WERI-Rb-1 (cell line): ENCODE measurements around the gene ABLIM2.
"Not testable (repeated sequence)": the region's sequence is repeated elsewhere in the genome, so short reads cannot be mapped to it uniquely, and the experiment has no call there.

Experiments used
- DNase-seq: peaks from one replicate; pipeline ENCODE4 v3.0.0-alpha.2; 2020
- H3K27ac ChIP-seq: fragments of 250-450 bp; sonication (Bioruptor Pico); 2 replicates; pipeline ENCODE4 v1.5.1; 2020; ENCODE audit warnings: mild to moderate bottlenecking, moderate library complexity
- H3K27me3 ChIP-seq: fragments of 250-450 bp; sonication (Bioruptor Pico); 2 replicates; pipeline ENCODE4 v1.5.1; 2021; ENCODE audit warnings: mild to moderate bottlenecking, low read depth, moderate library complexity; ENCODE audit not compliant: insufficient read depth, severe bottlenecking
- H3K36me3 ChIP-seq: fragments of 250-450 bp; sonication (Bioruptor Pico); 2 replicates; pipeline ENCODE4 v1.5.1; 2020; ENCODE audit warnings: mild to moderate bottlenecking, moderate library complexity
- H3K4me3 ChIP-seq: 2 replicates; pipeline ENCODE4 v1.5.1; 2011; ENCODE audit warnings: low read depth, mild to moderate bottlenecking, control low read depth, low read length
- H3K9me3 ChIP-seq: fragments of 250-450 bp; sonication (Bioruptor Pico); 2 replicates; pipeline ENCODE4 v1.5.1; 2021; ENCODE audit warnings: mild to moderate bottlenecking, moderate library complexity; ENCODE audit not compliant: severe bottlenecking
- TF ChIP-seq, protein P1 (sequence below): IDR thresholded peaks from 2 replicates; pipeline ENCODE4 v1.5.1; 2011; ENCODE audit warnings: low read depth, mild to moderate bottlenecking, control low read depth, inconsistent platforms, low read length

The ABLIM2 gene

DNA sequence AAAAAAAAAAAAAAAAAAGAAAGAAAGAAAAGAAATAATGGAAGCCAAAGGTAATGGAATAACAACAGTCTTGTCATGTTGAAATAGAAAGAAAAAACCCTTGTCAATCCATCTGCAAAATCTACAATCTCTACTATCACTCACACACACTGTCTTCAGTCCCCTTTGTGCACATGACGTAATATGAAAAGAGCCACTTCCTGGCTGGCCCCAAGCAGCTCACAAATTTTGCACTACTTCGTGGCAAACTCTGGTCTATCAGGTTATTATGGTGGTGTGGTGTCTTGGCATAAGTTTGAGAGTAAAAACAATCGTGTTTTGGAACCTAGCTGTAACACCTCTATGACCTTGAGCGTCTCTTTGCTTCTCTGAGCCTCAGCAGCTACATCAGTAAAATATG is 210.7 kb downstream of the ABLIM2 start:
- DNase-seq: no peak
- H3K27me3 ChIP-seq: no peaks in the 10 kb centered on the region
- no peak overlapping the region for H3K4me3 ChIP-seq
- TF ChIP-seq, protein P1, sequence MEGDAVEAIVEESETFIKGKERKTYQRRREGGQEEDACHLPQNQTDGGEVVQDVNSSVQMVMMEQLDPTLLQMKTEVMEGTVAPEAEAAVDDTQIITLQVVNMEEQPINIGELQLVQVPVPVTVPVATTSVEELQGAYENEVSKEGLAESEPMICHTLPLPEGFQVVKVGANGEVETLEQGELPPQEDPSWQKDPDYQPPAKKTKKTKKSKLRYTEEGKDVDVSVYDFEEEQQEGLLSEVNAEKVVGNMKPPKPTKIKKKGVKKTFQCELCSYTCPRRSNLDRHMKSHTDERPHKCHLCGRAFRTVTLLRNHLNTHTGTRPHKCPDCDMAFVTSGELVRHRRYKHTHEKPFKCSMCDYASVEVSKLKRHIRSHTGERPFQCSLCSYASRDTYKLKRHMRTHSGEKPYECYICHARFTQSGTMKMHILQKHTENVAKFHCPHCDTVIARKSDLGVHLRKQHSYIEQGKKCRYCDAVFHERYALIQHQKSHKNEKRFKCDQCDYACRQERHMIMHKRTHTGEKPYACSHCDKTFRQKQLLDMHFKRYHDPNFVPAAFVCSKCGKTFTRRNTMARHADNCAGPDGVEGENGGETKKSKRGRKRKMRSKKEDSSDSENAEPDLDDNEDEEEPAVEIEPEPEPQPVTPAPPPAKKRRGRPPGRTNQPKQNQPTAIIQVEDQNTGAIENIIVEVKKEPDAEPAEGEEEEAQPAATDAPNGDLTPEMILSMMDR: no peak
- H3K36me3 ChIP-seq: no peaks in the 10 kb centered on the region
- no peaks in the 10 kb centered on the region for H3K9me3 ChIP-seq
- no peak overlapping the region for H3K27ac ChIP-seq

DNA sequence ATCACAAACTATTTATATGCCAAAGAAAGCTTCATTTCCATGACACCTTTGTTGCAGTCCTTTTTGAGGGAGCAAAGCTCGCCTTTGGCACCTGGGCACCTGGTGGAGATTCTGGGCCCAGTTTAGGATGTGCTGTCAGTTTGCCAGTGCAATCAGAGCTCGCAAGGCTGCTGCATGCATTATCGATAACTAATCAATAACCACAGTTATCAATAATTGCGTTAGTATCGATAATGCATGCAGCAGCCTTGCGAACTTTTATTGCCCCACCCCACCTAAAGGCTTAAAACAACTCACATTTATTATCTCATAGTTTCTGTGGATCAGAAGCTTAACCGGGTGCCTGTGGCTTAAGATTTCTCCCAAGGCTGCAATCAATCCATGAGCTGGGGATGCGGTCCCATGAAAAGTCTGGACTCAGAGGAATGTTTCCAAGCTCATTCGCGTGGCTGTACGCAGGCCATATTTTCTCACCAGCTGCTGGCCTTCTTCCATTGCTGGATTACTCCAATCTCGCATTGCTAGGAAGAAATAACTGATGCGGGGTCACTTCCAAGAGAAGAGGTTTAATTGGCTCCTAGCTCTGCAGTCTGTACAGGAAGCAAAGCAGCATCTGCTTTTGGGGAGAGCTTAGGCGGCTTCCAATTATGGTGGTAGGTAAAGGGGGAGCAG is 212.8 kb downstream of the ABLIM2 start:
- H3K27ac ChIP-seq: no peak overlapping the region

DNA sequence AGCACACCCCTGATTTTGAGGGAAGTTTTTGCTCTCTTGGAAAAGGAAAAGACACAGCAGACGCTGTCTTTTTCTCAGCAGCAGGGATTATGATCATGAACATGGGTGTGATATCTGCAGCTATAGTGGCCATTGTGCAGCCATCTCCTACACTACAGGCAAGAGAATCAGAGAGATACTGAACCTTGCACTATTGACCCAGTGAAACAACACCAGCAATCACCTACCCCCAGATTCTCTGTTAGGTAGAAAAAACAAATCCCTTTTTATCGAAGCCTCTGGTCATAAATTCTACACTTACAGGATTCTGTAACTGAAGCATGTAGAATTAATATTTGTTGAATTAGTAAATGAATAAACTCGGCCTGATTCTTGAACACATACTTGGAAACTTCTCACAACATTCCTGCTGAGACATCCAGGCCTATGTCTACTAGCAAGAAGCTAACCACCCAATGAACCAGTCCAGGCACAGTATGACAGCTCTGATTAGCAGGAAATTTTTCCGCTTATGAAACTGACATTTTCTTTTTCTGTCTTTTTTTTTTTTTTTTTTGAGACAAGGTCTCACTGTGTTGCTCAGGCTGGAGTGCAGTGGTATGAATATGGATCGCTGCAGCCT is 213.9 kb downstream of the ABLIM2 start:
- no peaks in the 10 kb centered on the region for H3K36me3 ChIP-seq
- no peak overlapping the region for H3K27ac ChIP-seq
- H3K4me3 ChIP-seq: no peak overlapping the region
- H3K27me3 ChIP-seq: no peaks in the 10 kb centered on the region
- TF ChIP-seq, protein P1: no peak
- no peak for DNase-seq
- no peaks in the 10 kb centered on the region for H3K9me3 ChIP-seq

More for the DNA sequence above, 212.8 kb downstream of the ABLIM2 start:
- Histone ChIP-seq H3K9me3 (no peaks in the 10 kb centered on the region), H3K4me3 (no peak overlapping the region), H3K36me3 (no peaks in the 10 kb centered on the region), H3K27me3 (no peaks in the 10 kb centered on the region)
- no peak for DNase-seq
- TF ChIP-seq, protein P1: no peak

DNA sequence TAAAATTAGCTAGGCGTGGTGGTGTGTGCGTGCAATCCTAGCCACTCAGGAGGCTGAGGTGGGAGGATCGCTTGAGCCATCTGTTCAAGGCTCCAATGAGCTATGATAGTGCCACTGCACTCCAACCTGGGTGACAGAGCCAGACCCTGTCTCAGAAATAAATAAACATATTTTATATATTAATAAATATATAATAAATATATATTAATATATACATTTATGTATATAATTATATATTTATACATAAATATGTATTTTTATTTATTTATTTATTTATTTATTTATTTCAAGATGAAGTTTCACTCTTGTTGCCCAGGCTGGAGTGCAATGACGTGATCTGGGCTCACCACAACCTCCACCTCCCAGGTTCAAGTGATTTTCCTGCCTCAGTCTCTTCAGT is 214.9 kb downstream of the ABLIM2 start:
- not testable (repeated sequence) for H3K27me3 ChIP-seq, H3K36me3 ChIP-seq, DNase-seq, H3K27ac ChIP-seq, H3K4me3 ChIP-seq, H3K9me3 ChIP-seq

DNA sequence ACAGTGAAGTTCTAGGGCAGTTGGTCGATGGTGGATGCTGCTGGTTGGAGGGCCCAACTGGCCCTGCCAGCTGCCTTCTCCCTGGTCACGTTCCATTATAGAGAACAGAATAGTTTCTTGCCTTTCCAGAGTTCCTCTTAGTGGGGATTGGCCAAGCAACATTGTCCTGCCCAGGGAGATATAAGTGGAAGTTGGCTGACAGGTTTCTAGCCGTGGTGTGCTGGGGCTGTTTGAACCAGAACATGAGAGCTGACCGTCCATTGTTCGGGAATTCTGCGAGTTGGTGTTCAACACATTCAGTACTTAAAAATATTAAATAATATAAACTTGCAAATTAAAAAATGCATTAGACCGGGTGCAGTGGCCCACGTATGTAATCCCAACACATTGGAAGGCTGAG is 215.4 kb downstream of the ABLIM2 start:
- no peaks in the 10 kb centered on the region for H3K9me3 ChIP-seq

DNA sequence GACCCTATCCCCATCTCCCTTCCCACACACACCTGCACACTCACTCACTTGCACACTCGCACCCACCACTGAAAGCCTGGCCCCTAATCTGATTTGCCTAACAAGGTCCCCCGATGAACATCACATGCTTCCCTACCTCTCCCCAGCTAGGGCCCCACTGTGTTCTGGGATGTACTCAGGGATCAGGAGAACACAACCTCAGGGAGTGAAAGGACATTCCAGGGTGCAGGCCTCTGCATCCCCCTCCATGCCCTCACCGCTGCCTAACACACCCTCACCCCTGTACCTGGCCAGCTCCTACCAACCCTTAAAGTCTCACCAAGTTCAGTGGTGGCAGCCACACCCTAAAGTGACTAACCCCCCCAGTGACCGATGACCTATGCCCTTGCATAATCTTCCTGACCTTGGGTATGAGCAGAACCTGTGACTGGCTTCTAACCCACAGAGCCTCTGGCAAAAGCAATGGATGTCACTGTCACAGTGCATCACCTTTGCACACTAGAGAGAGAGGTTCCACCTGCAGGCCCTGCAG is 216.6 kb downstream of the ABLIM2 start:
- Histone ChIP-seq H3K36me3 (no peaks in the 10 kb centered on the region), H3K27ac (no peak overlapping the region), H3K9me3 (no peaks in the 10 kb centered on the region), H3K27me3 (no peaks in the 10 kb centered on the region), H3K4me3 (no peak overlapping the region)
- TF ChIP-seq, protein P1: no peak
- no peak for DNase-seq

More for the DNA sequence above, 215.4 kb downstream of the ABLIM2 start:
- DNase-seq: no peak
- no peak overlapping the region for H3K4me3 ChIP-seq
- no peaks in the 10 kb centered on the region for H3K27me3 ChIP-seq
- H3K36me3 ChIP-seq: no peaks in the 10 kb centered on the region
- TF ChIP-seq, protein P1: no peak
- no peak overlapping the region for H3K27ac ChIP-seq
